ENCODE measurements around the gene CTNNBL1. TPM values are rescaled to one million over a fixed set of nuclear protein-coding genes. Genes with fewer than 3 reads are reported as not detected.

Gene CTNNBL1
- total RNA-seq, 1 experiment from 2014 or later = 45.2 TPM

GRCh38 chr20:37880726-37881591 lies 187.1 kb downstream of the CTNNBL1 start:
- intact Hi-C loops (cut with micrococcal nuclease) = no loop called here
- Mint-ChIP-seq H3K27me3 (ENCODE audit: insufficient read depth, unreplicated experiment) (peaks cover 9% of the 10 kb centered on the region), H3K36me3 (ENCODE audit: insufficient read depth, unreplicated experiment) (no peaks in the 10 kb centered on the region), H3K4me1 (ENCODE audit: insufficient read depth, unreplicated experiment) (no peaks in the 10 kb centered on the region), H3K9me3 (ENCODE audit: unreplicated experiment) (no peaks in the 10 kb centered on the region), H3K27ac (ENCODE audit: low read depth, unreplicated experiment) (no peak overlapping the region), H3K4me3 (ENCODE audit: unreplicated experiment) (no peak overlapping the region)
- no TSS peak for BruUV-seq (replicated peaks)
- DNase-seq (ENCODE audit: unreplicated experiment) = no peak
- ChIA-PET POLR2A (interaction anchor here (0.7 kb wide), 1 partner anchor 9 kb away, joined by 3 read pairs; no protein-coding TSS in a partner anchor), CTCF (interaction anchor here (1.1 kb wide), 1 partner anchor 17 kb away, joined by 5 read pairs; no protein-coding TSS in a partner anchor)
- TF ChIP-seq, protein P1, sequence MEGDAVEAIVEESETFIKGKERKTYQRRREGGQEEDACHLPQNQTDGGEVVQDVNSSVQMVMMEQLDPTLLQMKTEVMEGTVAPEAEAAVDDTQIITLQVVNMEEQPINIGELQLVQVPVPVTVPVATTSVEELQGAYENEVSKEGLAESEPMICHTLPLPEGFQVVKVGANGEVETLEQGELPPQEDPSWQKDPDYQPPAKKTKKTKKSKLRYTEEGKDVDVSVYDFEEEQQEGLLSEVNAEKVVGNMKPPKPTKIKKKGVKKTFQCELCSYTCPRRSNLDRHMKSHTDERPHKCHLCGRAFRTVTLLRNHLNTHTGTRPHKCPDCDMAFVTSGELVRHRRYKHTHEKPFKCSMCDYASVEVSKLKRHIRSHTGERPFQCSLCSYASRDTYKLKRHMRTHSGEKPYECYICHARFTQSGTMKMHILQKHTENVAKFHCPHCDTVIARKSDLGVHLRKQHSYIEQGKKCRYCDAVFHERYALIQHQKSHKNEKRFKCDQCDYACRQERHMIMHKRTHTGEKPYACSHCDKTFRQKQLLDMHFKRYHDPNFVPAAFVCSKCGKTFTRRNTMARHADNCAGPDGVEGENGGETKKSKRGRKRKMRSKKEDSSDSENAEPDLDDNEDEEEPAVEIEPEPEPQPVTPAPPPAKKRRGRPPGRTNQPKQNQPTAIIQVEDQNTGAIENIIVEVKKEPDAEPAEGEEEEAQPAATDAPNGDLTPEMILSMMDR (IDR thresholded peaks at IDR 0.05; ENCODE audit: unreplicated experiment) = no peak

DNA sequence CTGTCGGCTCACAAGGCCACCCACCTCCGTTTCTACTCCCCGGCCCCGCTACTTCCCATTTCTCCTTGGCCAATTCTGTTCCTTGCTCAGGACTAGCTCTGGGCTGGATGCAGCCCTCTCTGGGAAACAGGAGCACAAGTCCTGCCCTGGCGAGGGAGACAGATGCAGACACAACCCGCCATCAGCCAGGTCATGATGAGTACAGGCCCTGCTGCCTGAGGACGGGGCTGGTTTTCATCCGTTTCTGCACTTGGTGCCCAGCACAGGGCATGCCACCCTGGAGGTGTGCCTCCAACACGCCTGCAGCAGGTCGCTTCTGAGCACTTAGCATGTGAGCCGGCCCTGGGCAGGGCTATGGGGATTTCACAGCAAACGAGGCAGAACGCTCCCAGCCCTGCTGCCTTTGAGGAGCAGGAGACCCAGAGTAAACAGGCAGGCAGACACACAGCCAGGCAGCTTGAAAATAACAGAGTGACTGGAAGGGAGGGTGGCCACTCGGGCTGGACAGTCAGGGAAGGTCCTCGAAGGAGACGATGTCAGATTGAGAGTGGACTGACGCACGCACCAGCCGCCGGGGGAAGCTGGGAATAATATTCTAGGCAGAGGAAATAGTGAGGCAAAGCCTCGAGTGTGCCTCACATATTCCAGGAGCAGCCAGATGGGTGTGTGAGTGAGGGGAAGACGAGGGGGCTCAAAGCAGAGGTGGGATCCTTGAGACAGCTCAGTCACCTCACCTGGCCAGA lies 187.9 kb downstream of the CTNNBL1 start:
- TF ChIP-seq, protein P1 (IDR thresholded peaks at IDR 0.05; ENCODE audit: unreplicated experiment) = no peak
- Mint-ChIP-seq H3K27ac (ENCODE audit: low read depth, unreplicated experiment) (no peak overlapping the region), H3K27me3 (ENCODE audit: insufficient read depth, unreplicated experiment) (peaks cover 9% of the 10 kb centered on the region), H3K9me3 (ENCODE audit: unreplicated experiment) (no peaks in the 10 kb centered on the region), H3K4me3 (ENCODE audit: unreplicated experiment) (no peak overlapping the region), H3K36me3 (ENCODE audit: insufficient read depth, unreplicated experiment) (no peaks in the 10 kb centered on the region), H3K4me1 (ENCODE audit: insufficient read depth, unreplicated experiment) (no peaks in the 10 kb centered on the region)
- BruUV-seq (replicated peaks) = no TSS peak
- ChIA-PET POLR2A (interaction anchor here (0.6 kb wide), 1 partner anchor 829 kb away, joined by 4 read pairs; no protein-coding TSS in a partner anchor), CTCF (no interaction called here)
- intact Hi-C loops (cut with micrococcal nuclease) = no loop called here
- DNase-seq (ENCODE audit: unreplicated experiment) = no peak

- Mint-ChIP-seq H3K27ac (ENCODE audit: low read depth, unreplicated experiment) (no peak overlapping the region), H3K4me1 (ENCODE audit: insufficient read depth, unreplicated experiment) (no peaks in the 10 kb centered on the region), H3K27me3 (ENCODE audit: insufficient read depth, unreplicated experiment) (peaks cover 9% of the 10 kb centered on the region), H3K36me3 (ENCODE audit: insufficient read depth, unreplicated experiment) (no peaks in the 10 kb centered on the region), H3K9me3 (ENCODE audit: unreplicated experiment) (no peaks in the 10 kb centered on the region), H3K4me3 (ENCODE audit: unreplicated experiment) (no peak overlapping the region)
- ChIA-PET POLR2A (interaction anchor here (0.7 kb wide), 3 partner anchors 29 to 460 kb away, joined by 3 read pairs; no protein-coding TSS in a partner anchor), CTCF (interaction anchor here (0.5 kb wide), 2 partner anchors 134 to 206 kb away, joined by 3 read pairs; no protein-coding TSS in a partner anchor)
- DNase-seq (ENCODE audit: unreplicated experiment) = no peak
- intact Hi-C loops (cut with micrococcal nuclease) = no loop called here
- no TSS peak for BruUV-seq (replicated peaks)
- TF ChIP-seq, protein P1 (IDR thresholded peaks at IDR 0.05; ENCODE audit: unreplicated experiment) = no peak
Observed at GRCh38 chr20:37882961-37883712, 189.3 kb downstream of the CTNNBL1 start.
